GM23248 (cell line): ENCODE results near the gene INAFM2.

ENCODE experiments used
- EZH2 ChIP-seq: fragments of 200-600 bp; sonication (generic); IDR thresholded peaks from 2 replicates; pipeline ENCODE4 v1.6.1; 2018; ENCODE audit warnings: antibody characterized with exemption, mild to moderate bottlenecking; ENCODE audit not compliant: insufficient read depth, poor library complexity, severe bottlenecking
- EZH2phosphoT487 ChIP-seq: fragments of 200-600 bp; sonication (generic); IDR thresholded peaks from 2 replicates; pipeline ENCODE4 v1.6.1; 2018; ENCODE audit warnings: antibody characterized with exemption, moderate library complexity, mild to moderate bottlenecking, low read depth; ENCODE audit not compliant: insufficient read depth

GRCh38 chr15:40344217-40344616 lies 20.7 kb downstream of the INAFM2 start:
- TF ChIP-seq EZH2 (no peak), EZH2phosphoT487 (no peak)
